ENCODE results near the gene SAYSD1. TPM values are rescaled to one million over a fixed set of nuclear protein-coding genes. Genes with fewer than 3 reads are reported as not detected.

The SAYSD1 gene
- total and polyA plus RNA-seq, 2 of the 8 experiments (the other 6 are each of a cell fraction or from before 2014, with no cell fraction given), result 6.7 to 7.9 TPM

DNA sequence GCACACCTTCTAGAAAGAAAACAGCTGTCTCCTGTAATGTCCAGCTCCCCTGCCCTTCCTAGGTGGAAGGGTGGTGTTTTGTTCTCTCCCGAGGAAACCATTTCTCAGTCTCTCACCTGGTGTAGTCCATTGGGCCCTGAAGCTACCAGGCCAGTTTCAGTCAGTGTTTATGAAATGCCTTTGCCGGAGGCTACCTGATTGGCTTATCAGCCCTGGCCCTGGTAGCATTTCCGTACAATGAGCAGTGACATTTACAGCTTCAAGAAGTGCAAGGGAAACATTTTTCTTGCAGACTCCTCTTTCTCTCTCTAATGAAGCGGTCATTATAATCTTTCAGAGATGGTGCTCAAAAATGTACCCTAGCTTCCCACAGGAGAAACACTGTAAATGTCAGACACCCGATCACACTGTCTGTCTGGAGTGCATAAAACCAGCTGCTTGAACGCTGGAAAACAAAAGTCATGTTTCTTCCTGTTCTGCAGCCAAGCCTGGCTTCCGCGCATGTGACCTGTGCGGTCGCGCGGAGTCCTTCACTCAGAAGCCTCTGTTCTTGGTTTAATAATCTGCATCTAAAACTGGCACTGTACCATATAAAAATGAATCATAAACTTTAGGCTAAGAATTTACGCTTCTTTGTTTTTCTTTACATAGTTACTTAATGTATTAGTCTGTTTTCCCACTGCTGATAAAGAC, 28.4 kb upstream of the SAYSD1 start (continued):
- TF ChIP-seq, protein P1, sequence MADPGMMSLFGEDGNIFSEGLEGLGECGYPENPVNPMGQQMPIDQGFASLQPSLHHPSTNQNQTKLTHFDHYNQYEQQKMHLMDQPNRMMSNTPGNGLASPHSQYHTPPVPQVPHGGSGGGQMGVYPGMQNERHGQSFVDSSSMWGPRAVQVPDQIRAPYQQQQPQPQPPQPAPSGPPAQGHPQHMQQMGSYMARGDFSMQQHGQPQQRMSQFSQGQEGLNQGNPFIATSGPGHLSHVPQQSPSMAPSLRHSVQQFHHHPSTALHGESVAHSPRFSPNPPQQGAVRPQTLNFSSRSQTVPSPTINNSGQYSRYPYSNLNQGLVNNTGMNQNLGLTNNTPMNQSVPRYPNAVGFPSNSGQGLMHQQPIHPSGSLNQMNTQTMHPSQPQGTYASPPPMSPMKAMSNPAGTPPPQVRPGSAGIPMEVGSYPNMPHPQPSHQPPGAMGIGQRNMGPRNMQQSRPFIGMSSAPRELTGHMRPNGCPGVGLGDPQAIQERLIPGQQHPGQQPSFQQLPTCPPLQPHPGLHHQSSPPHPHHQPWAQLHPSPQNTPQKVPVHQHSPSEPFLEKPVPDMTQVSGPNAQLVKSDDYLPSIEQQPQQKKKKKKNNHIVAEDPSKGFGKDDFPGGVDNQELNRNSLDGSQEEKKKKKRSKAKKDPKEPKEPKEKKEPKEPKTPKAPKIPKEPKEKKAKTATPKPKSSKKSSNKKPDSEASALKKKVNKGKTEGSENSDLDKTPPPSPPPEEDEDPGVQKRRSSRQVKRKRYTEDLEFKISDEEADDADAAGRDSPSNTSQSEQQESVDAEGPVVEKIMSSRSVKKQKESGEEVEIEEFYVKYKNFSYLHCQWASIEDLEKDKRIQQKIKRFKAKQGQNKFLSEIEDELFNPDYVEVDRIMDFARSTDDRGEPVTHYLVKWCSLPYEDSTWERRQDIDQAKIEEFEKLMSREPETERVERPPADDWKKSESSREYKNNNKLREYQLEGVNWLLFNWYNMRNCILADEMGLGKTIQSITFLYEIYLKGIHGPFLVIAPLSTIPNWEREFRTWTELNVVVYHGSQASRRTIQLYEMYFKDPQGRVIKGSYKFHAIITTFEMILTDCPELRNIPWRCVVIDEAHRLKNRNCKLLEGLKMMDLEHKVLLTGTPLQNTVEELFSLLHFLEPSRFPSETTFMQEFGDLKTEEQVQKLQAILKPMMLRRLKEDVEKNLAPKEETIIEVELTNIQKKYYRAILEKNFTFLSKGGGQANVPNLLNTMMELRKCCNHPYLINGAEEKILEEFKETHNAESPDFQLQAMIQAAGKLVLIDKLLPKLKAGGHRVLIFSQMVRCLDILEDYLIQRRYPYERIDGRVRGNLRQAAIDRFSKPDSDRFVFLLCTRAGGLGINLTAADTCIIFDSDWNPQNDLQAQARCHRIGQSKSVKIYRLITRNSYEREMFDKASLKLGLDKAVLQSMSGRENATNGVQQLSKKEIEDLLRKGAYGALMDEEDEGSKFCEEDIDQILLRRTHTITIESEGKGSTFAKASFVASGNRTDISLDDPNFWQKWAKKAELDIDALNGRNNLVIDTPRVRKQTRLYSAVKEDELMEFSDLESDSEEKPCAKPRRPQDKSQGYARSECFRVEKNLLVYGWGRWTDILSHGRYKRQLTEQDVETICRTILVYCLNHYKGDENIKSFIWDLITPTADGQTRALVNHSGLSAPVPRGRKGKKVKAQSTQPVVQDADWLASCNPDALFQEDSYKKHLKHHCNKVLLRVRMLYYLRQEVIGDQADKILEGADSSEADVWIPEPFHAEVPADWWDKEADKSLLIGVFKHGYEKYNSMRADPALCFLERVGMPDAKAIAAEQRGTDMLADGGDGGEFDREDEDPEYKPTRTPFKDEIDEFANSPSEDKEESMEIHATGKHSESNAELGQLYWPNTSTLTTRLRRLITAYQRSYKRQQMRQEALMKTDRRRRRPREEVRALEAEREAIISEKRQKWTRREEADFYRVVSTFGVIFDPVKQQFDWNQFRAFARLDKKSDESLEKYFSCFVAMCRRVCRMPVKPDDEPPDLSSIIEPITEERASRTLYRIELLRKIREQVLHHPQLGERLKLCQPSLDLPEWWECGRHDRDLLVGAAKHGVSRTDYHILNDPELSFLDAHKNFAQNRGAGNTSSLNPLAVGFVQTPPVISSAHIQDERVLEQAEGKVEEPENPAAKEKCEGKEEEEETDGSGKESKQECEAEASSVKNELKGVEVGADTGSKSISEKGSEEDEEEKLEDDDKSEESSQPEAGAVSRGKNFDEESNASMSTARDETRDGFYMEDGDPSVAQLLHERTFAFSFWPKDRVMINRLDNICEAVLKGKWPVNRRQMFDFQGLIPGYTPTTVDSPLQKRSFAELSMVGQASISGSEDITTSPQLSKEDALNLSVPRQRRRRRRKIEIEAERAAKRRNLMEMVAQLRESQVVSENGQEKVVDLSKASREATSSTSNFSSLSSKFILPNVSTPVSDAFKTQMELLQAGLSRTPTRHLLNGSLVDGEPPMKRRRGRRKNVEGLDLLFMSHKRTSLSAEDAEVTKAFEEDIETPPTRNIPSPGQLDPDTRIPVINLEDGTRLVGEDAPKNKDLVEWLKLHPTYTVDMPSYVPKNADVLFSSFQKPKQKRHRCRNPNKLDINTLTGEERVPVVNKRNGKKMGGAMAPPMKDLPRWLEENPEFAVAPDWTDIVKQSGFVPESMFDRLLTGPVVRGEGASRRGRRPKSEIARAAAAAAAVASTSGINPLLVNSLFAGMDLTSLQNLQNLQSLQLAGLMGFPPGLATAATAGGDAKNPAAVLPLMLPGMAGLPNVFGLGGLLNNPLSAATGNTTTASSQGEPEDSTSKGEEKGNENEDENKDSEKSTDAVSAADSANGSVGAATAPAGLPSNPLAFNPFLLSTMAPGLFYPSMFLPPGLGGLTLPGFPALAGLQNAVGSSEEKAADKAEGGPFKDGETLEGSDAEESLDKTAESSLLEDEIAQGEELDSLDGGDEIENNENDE (IDR thresholded peaks at IDR 0.05; ENCODE audit: insufficient replicate concordance, low read length), result no peak
- TF ChIP-seq CEBPB (IDR thresholded peaks at IDR 0.05; ENCODE audit: low read depth, low read length) (no peak), NRF1 (IDR thresholded peaks at IDR 0.05; ENCODE audit: low read depth, low read length) (no peak), BRCA1 (IDR thresholded peaks at IDR 0.05; ENCODE audit: low read depth, low read length) (no peak), KDM4A (IDR thresholded peaks at IDR 0.05; ENCODE audit: low read depth, low read length, severe bottlenecking) (no peak), KDM5A (IDR thresholded peaks at IDR 0.05; ENCODE audit: low read length) (no peak), POLR2AphosphoS5 (IDR thresholded peaks at IDR 0.05; ENCODE audit: low read depth, low read length) (no peak)
- TF ChIP-seq, protein P2, sequence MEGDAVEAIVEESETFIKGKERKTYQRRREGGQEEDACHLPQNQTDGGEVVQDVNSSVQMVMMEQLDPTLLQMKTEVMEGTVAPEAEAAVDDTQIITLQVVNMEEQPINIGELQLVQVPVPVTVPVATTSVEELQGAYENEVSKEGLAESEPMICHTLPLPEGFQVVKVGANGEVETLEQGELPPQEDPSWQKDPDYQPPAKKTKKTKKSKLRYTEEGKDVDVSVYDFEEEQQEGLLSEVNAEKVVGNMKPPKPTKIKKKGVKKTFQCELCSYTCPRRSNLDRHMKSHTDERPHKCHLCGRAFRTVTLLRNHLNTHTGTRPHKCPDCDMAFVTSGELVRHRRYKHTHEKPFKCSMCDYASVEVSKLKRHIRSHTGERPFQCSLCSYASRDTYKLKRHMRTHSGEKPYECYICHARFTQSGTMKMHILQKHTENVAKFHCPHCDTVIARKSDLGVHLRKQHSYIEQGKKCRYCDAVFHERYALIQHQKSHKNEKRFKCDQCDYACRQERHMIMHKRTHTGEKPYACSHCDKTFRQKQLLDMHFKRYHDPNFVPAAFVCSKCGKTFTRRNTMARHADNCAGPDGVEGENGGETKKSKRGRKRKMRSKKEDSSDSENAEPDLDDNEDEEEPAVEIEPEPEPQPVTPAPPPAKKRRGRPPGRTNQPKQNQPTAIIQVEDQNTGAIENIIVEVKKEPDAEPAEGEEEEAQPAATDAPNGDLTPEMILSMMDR (IDR thresholded peaks at IDR 0.05; ENCODE audit: control extremely low read depth in 1 of 3, insufficient read depth in 1 of 3, low read depth in 1 of 3, low read length in 3 of 3), result no peak

All from H1 (cell line).